K562 (cell line): ENCODE data around the gene FAM234A. TPM values are rescaled to one million over a fixed set of nuclear protein-coding genes. Genes with fewer than 3 reads are reported as not detected.

Source experiments
- ATAC-seq: fragments of 200-7000 bp; cut with Tn5 transposase; 3 replicates; pipeline ENCODE4 v1.9.1; 2020; ENCODE audit warnings: moderate library complexity
- BruUV-seq: library from RNA; stranded (reverse); fragments of 400-500 nt; replicated peaks from 2 replicates; lab custom pipeline; 2021; lab: Mats Ljungman, UMichigan
- CTCF ChIA-PET: fragments of 300-600 bp; formaldehyde crosslinking; extraction: SDS; loops from one replicate; lab custom pipeline; 2021; ENCODE audit warnings: low intra/inter-chr PET ratio; lab: Yijun Ruan, JAX
- POLR2A ChIA-PET: fragments of 300-600, 350-650 bp; sonication (Branson Sonifier 250); formaldehyde crosslinking; extraction: SDS; loops from one replicate; lab custom pipeline; 2021; ENCODE audit warnings: antibody characterized with exemption, inconsistent platforms; lab: Yijun Ruan, JAX
- DNase-seq, 4 experiments: peaks; one replicate each; pipeline versions ENCODE4 v3.0.0 to v3.0.0-alpha.2; 2011 to 2018; ENCODE audit warnings: low spot score in 3 of 4, mixed read lengths in 3 of 4; ENCODE audit errors: extremely low read depth in 1 of 4
- FAIRE-seq: peaks from 2 replicates; lab custom pipeline; 2011; peaks lifted over from hg19 to GRCh38; lab: Jason Lieb, UNC
- H2AFZ ChIP-seq: 2 replicates; pipeline ENCODE4 v1.6.0; 2011; ENCODE audit warnings: low read depth, low read length, control low read depth, inconsistent platforms
- H3K27ac ChIP-seq: fragments of 200-600 bp; 3 replicates; pipeline ENCODE4 v1.8.0; 2011; ENCODE audit warnings: low read depth, mild to moderate bottlenecking, control low read depth, inconsistent platforms, low read length, moderate library complexity, mixed read lengths; ENCODE audit errors: extremely low read depth
- H3K27me3 ChIP-seq, 2 experiments: fragments of 300-600 bp in 1 of 2; 2 replicates in 1 of 2; 3 replicates in 1 of 2; pipeline versions ENCODE4 v1.6.0 to v1.8.0; 2011; ENCODE audit warnings: inconsistent platforms in 2 of 2, low read length in 2 of 2, mild to moderate bottlenecking in 1 of 2, mixed read lengths in 1 of 2, moderate library complexity in 1 of 2; ENCODE audit not compliant: control insufficient read depth in 2 of 2, insufficient read depth in 2 of 2
- H3K36me3 ChIP-seq: fragments of 300-600 bp; 3 replicates; pipeline ENCODE4 v1.8.0; 2011; ENCODE audit warnings: mild to moderate bottlenecking, low read length, inconsistent platforms; ENCODE audit not compliant: control insufficient read depth, insufficient read depth
- H3K4me1 ChIP-seq, 2 experiments: fragments of 200-600 bp in 1 of 2; replicated peaks in 1 of 2; 2 replicates in 1 of 2; 3 replicates in 1 of 2; pipeline versions ENCODE4 v1.5.1 to v1.8.0; 2011; ENCODE audit warnings: inconsistent platforms in 2 of 2, low read length in 2 of 2, mild to moderate bottlenecking in 1 of 2, mixed read lengths in 1 of 2, moderate library complexity in 1 of 2; ENCODE audit not compliant: control insufficient read depth in 2 of 2, insufficient read depth in 2 of 2
- H3K4me2 ChIP-seq: 2 replicates; pipeline ENCODE4 v1.6.1; 2011; ENCODE audit warnings: low read length, control low read depth, inconsistent platforms, mixed read lengths; ENCODE audit not compliant: insufficient read depth
- H3K4me3 ChIP-seq: fragments of 200-600 bp; sonication (generic), shearing (Covaris generic); 2 replicates; pipeline ENCODE4 v1.5.1; 2016; ENCODE audit warnings: control low read depth, inconsistent platforms
- H3K79me2 ChIP-seq: fragments of 200-600 bp; 3 replicates; pipeline ENCODE4 v1.8.0; 2011; ENCODE audit warnings: low read length, inconsistent platforms; ENCODE audit not compliant: control insufficient read depth, insufficient read depth
- H3K9ac ChIP-seq, 2 experiments: 2 replicates each; pipeline versions ENCODE4 v1.6.0 to v1.6.1; 2011; ENCODE audit warnings: low read depth in 2 of 2, low read length in 2 of 2, control low read depth in 1 of 2, inconsistent platforms in 1 of 2, mild to moderate bottlenecking in 1 of 2, mixed read lengths in 1 of 2; ENCODE audit not compliant: insufficient read depth in 1 of 2
- H3K9me1 ChIP-seq: one replicate; pipeline ENCODE4 v1.6.0; 2011; ENCODE audit warnings: inconsistent platforms, mild to moderate bottlenecking, low read length, moderate library complexity; ENCODE audit not compliant: control insufficient read depth, insufficient read depth
- H3K9me3 ChIP-seq: replicated peaks from 2 replicates; pipeline ENCODE4 v1.5.1; 2011; ENCODE audit warnings: low read depth, low read length, inconsistent platforms; ENCODE audit not compliant: control insufficient read depth, insufficient read depth
- H4K20me1 ChIP-seq: replicated peaks from 2 replicates; pipeline ENCODE4 v1.6.1; 2011; ENCODE audit warnings: low read length, inconsistent platforms, mixed read lengths; ENCODE audit not compliant: control insufficient read depth, insufficient read depth
- POLR2G ChIP-seq: fragments of 200-400 bp; formaldehyde crosslinking; IDR thresholded peaks from 2 replicates; pipeline ENCODE4 v1.6.1; 2017; ENCODE audit warnings: low read depth, mild to moderate bottlenecking, antibody characterized with exemption, low read length, moderate library complexity
- RBM22 ChIP-seq: fragments of 200-400 bp; formaldehyde crosslinking; IDR thresholded peaks from 2 replicates; pipeline ENCODE4 v1.6.1; 2018; ENCODE audit warnings: low read length, low read depth; ENCODE audit not compliant: poor library complexity, severe bottlenecking
- WGBS: fragments of 100-300 bp; shearing (Covaris generic); methylation state at CpG from one replicate; pipeline ENCODE4 v1.1.6; 2016; ENCODE audit warnings: low coverage, mixed read lengths; ENCODE audit not compliant: insufficient coverage; ENCODE audit errors: missing lambda C conversion rate; 5-methylcytosine and 5-hydroxymethylcytosine counted together
- in situ Hi-C: fragments of 300-500 bp; cut with MboI; formaldehyde crosslinking; loops from 4 replicates; pipeline ENCODE4 v1.15.0; 2018; ENCODE audit warnings: inconsistent platforms, mixed read lengths
- intact Hi-C: fragments of 100-400 bp; cut with micrococcal nuclease; formaldehyde crosslinking; loops from 2 replicates; pipeline ENCODE4 v1.14.2; 2022
- polyA plus RNA-seq, 8 experiments: library from polyadenylated mRNA; depleted of rRNA in 4 of 8; stranded (reverse) in 5 of 8; unstranded in 3 of 8; fragments of >200 nt; fragmentation: Nextera tagmentation in 2 of 8; fragmentation: Illumina TruSeq in 1 of 8; extraction: Ambion mirVana in 2 of 8; extraction: Trizol in 1 of 8; gene quantifications; 2 replicates each; pipeline versions ENCODE4 v1.2.1 to v1.2.3, GENCODE V29; 2011 to 2014; ENCODE audit warnings: inconsistent platforms in 1 of 8, missing spikeins in 1 of 8
- total RNA-seq, 7 experiments: library from RNA; depleted of rRNA in 6 of 7; stranded (reverse); fragments of >200 nt in 6 of 7; fragmentation: Illumina TruSeq in 2 of 7; extraction: Trizol in 2 of 7; gene quantifications; 2 replicates each; pipeline versions ENCODE4 v1.2.1 to v1.2.3, GENCODE V29; 2011 to 2021; ENCODE audit warnings: low replicate concordance in 1 of 7
- TF ChIP-seq, protein P1 (sequence below): IDR thresholded peaks from 2 replicates; pipeline ENCODE4 v1.6.1; 2016; ENCODE audit warnings: missing genetic modification characterization, missing compliant biosample characterization

Gene FAM234A
- total and polyA plus RNA-seq, 9 of the 15 experiments (the other 6 are each of a cell fraction or from before 2014, with no cell fraction given), result 1.0 to 47.9 (median 15.0) TPM

DNA sequence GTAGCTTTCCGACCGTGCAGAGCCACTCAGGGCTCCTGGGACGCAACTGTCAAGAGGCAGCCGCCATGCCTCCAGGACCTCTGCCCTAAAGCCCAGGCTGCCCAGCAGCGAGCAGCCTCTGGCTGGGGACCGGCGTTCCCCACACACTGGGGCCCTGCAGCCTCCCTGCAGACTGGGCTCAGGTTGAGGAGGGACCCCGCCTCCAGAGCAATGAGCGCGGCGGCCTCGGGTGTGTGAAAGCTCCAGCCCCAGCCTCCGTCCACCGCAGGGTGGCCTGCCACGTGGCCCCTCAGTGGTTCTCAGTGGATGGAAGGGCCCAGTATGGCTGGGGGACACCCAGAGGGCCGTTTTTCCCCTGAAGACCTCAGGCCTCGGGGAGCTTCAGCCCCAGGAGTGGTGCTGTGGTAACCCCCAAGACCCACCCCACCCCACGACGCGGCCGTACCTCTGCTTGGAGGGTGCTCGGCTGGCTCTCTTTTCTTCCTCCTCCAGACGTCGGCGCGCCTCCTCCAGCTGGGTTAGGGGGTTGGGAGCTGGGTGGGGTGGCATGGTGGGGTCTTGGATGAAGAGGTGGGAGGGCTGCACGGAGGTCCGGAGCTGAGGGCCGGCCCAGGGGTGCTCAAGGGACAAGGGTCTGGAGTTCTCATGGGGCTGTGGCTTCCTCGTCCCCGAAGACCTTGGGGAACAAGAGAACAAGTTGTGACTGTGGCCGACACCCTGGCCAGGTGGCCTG, 58.6 kb downstream of the FAM234A start:
- Histone ChIP-seq H3K36me3 (peaks cover 82% of the 10 kb centered on the region; the same call in 1 of the 3 replicates), H3K79me2 (no peaks in the 10 kb centered on the region), H3K27ac (no peak overlapping the region), H3K9me3 (no peaks in the 10 kb centered on the region), H3K9ac (no peak overlapping the region), H4K20me1 (no peaks in the 10 kb centered on the region), H3K9me1 (no peaks in the 10 kb centered on the region), H3K4me2 (no peak overlapping the region), H3K27me3 (no peaks in the 10 kb centered on the region), H2AFZ (no peak overlapping the region), H3K4me3 (no peak overlapping the region), H3K4me1 (peaks cover 0 to 22% of the 10 kb centered on the region in 2 experiments; a peak in 2 of 5 replicates)
- FAIRE-seq, result no peak
- no TSS peak for BruUV-seq
- in situ Hi-C loops, result no loop called here
- no peak for DNase-seq
- TF ChIP-seq POLR2G, result peak; percentile 45; the same call in 1 of the 2 replicates
- TF ChIP-seq RBM22, result peak; percentile 72
- TF ChIP-seq, protein P1, sequence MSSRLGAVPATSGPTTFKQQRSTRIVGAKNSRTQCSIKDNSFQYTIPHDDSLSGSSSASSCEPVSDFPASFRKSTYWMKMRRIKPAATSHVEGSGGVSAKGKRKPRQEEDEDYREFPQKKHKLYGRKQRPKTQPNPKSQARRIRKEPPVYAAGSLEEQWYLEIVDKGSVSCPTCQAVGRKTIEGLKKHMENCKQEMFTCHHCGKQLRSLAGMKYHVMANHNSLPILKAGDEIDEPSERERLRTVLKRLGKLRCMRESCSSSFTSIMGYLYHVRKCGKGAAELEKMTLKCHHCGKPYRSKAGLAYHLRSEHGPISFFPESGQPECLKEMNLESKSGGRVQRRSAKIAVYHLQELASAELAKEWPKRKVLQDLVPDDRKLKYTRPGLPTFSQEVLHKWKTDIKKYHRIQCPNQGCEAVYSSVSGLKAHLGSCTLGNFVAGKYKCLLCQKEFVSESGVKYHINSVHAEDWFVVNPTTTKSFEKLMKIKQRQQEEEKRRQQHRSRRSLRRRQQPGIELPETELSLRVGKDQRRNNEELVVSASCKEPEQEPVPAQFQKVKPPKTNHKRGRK, result no peak
- intact Hi-C loops, result no loop called here
- POLR2A ChIA-PET, result interaction anchor here (0.6 kb wide), 1 partner anchor 386 kb away, joined by 4 read pairs; no protein-coding TSS in a partner anchor
- no peak for ATAC-seq
- WGBS, result 91% methylated on average over 18 of the region's 32 CpGs
- CTCF ChIA-PET, result no interaction called here
